Thyroid gland (tissue), 4 donors: Measurements from ENCODE around the gene ZBP1. TPM values are rescaled to one million over a fixed set of nuclear protein-coding genes. Genes with fewer than 3 reads are reported as not detected.

Source experiments
- DNase-seq, 2 donors: peaks; one replicate each; pipeline ENCODE4 v3.0.0-alpha.2; 2019
- H3K27ac ChIP-seq, 3 donors: fragments of 200-600 bp; sonication (generic); 1 replicate in 2 of 3; 2 replicates in 1 of 3; pipeline ENCODE4 v1.5.1; 2016 to 2019; ENCODE audit warnings: mild to moderate bottlenecking in 1 of 3, moderate library complexity in 1 of 3
- H3K27me3 ChIP-seq: fragments of 200-600 bp; sonication (generic); one replicate; pipeline ENCODE4 v1.5.1; 2019
- H3K36me3 ChIP-seq, 2 donors: fragments of 200-600 bp; sonication (generic); one replicate each; pipeline ENCODE4 v1.5.1; 2016 to 2019
- H3K4me1 ChIP-seq, 2 donors: fragments of 200-600 bp; sonication (generic); one replicate each; pipeline ENCODE4 v1.5.1; 2017 to 2019
- H3K4me3 ChIP-seq, 3 donors: fragments of 200-600 bp; sonication (generic); replicated peaks in 1 of 3; 1 replicate in 2 of 3; 2 replicates in 1 of 3; pipeline ENCODE4 v1.5.1; 2016; ENCODE audit warnings: mild to moderate bottlenecking in 1 of 3
- H3K9me3 ChIP-seq: fragments of 200-600 bp; sonication (generic); one replicate; pipeline ENCODE4 v1.5.1; 2017
- POLR2A ChIP-seq, 2 donors: fragments of 450-650 bp; IDR thresholded peaks; one replicate each; pipeline ENCODE4 v1.6.1; 2017; ENCODE audit warnings: antibody characterized with exemption in 2 of 2, mild to moderate bottlenecking in 2 of 2, moderate library complexity in 1 of 2
- WGBS, 2 donors: methylation state at CpG; one replicate each; pipeline ENCODE4 v1.1.5; 2017; 5-methylcytosine and 5-hydroxymethylcytosine counted together
- intact Hi-C: fragments of 100-400 bp; cut with DNase I; formaldehyde crosslinking; loops from one replicate; pipeline ENCODE4 v1.15.1; 2023
- total RNA-seq, 4 donors: library from RNA; depleted of rRNA; stranded (reverse); fragments of >200 nt; gene quantifications; one replicate each; pipeline ENCODE4 v1.2.3, GENCODE V29; 2016
- TF ChIP-seq, protein P1 (sequence below), 6 experiments: fragments of 200-600 bp in 3 of 6; fragments of 450-650 bp in 3 of 6; sonication (generic) in 3 of 6; IDR thresholded peaks; one replicate each; pipeline ENCODE4 v1.5.1; 2016 to 2019; ENCODE audit warnings: antibody characterized with exemption in 6 of 6, mild to moderate bottlenecking in 2 of 6, inconsistent platforms in 1 of 6, moderate library complexity in 1 of 6

The ZBP1 gene
- total RNA-seq, 4 donors from 2014 or later, result 0.33 to 1.5 (median 0.34) TPM; not detected in 1

DNA sequence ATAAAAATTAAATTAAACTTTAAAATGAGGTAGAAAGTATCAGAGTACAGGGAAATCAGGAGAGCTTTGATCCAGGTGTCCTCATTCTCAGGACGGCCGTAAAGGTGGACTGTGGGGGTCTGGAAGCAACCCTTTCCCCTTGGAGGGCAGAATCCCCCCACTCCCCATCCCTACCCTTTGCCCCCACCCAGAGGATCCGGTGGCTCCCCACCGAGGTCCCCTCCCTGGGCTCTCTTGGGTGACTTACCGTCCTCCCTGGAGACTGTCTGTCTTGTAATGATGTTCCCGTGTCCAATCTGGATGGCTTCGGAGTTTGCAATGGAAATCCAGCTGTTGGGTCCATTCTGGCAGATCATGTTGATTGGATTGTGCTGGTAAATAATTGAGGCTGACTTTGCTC, 7.3 kb downstream of the ZBP1 start:
- TF ChIP-seq, protein P1, sequence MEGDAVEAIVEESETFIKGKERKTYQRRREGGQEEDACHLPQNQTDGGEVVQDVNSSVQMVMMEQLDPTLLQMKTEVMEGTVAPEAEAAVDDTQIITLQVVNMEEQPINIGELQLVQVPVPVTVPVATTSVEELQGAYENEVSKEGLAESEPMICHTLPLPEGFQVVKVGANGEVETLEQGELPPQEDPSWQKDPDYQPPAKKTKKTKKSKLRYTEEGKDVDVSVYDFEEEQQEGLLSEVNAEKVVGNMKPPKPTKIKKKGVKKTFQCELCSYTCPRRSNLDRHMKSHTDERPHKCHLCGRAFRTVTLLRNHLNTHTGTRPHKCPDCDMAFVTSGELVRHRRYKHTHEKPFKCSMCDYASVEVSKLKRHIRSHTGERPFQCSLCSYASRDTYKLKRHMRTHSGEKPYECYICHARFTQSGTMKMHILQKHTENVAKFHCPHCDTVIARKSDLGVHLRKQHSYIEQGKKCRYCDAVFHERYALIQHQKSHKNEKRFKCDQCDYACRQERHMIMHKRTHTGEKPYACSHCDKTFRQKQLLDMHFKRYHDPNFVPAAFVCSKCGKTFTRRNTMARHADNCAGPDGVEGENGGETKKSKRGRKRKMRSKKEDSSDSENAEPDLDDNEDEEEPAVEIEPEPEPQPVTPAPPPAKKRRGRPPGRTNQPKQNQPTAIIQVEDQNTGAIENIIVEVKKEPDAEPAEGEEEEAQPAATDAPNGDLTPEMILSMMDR (IDR thresholded peaks at IDR 0.05), result no peak
- TF ChIP-seq POLR2A (IDR thresholded peaks at IDR 0.05), result no peak
- H3K27me3 ChIP-seq, result no peaks in the 10 kb centered on the region
- WGBS, 2 donors, result 87 to 89% methylated on average over 3 to 7 of the region's 7 CpGs
- no peak overlapping the region for H3K27ac ChIP-seq
- DNase-seq, result no peak
- peaks cover 0 to 2% of the 10 kb centered on the region in 2 donors for H3K4me1 ChIP-seq
- no peak overlapping the region for H3K4me3 ChIP-seq
- H3K36me3 ChIP-seq, result no peaks in the 10 kb centered on the region
- H3K9me3 ChIP-seq, result no peaks in the 10 kb centered on the region
- intact Hi-C loops, result no loop called here

DNA sequence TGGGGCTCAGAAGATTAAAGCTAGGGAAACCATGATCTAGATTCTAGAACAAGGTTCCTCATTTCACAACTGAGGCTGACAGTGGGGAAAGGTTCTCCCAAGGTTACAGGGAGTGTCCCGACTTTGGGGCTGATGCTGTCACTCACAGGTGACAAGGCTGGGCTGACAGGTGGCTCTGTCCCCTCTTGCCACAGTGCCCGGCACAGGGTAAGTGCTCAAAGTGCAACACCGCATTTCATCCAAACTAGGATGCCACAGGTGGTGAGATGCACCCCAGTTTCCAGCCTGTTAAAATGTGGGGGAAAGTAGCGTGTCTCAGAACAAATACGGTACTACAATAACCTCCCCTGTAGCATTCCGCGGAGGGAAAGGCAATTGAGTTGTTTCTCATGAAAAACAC, 7.8 kb downstream of the ZBP1 start:
- Histone ChIP-seq H3K4me3 (no peak overlapping the region), H3K36me3 (no peaks in the 10 kb centered on the region), H3K4me1 (no peaks in the 10 kb centered on the region), H3K27ac (no peak overlapping the region), H3K27me3 (no peaks in the 10 kb centered on the region), H3K9me3 (no peaks in the 10 kb centered on the region)
- TF ChIP-seq, protein P1 (IDR thresholded peaks at IDR 0.05), result no peak
- TF ChIP-seq POLR2A (IDR thresholded peaks at IDR 0.05), result no peak
- intact Hi-C loops, result no loop called here
- no peak for DNase-seq
- WGBS, 2 donors, result 82 to 92% methylated on average over 7 of the region's 7 CpGs

DNA sequence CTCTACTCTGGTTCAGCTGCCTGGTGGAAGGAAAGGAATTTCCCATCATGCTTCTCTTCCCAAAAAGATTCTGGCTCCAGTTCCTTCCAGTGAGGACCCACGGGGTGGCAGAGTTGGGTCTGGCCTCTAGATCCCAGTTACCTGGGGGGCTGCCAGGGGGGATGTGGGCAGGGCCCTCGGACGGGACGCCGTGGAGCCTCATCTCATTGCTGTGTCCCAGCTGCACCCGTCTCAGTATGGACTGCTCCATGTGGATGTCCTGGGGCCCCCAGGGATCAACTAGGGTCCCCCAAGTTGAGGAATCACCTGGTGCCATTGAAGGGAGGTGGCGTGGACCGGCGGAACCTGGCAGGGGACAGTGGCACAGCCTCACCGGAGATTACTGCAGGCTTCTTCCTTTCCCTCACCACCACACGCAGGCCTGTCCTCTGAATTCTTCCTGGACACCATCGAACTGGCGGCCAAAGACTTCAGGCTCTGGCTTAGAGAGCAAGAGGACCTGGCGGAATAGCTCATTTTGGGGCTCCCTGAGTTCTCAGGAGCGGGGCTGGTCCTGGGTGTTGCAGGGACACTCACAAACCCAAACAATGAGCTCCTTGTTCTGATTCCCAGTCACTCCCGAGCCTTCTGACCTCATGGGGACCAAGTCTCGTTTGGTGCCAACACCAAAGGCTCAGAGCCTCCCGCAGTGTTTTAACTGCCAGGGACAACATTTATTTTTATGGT, 8.5 kb downstream of the ZBP1 start:
- Histone ChIP-seq H3K27me3 (no peaks in the 10 kb centered on the region), H3K9me3 (no peaks in the 10 kb centered on the region), H3K4me1 (no peaks in the 10 kb centered on the region), H3K36me3 (no peaks in the 10 kb centered on the region), H3K27ac (no peak overlapping the region), H3K4me3 (no peak overlapping the region)
- no peak for DNase-seq
- no peak for TF ChIP-seq POLR2A (IDR thresholded peaks at IDR 0.05)
- TF ChIP-seq, protein P1 (IDR thresholded peaks at IDR 0.05), result no peak
- 83 to 84% methylated on average over 16 to 18 of the region's 18 CpGs for WGBS, 2 donors
- intact Hi-C loops, result no loop called here

DNA sequence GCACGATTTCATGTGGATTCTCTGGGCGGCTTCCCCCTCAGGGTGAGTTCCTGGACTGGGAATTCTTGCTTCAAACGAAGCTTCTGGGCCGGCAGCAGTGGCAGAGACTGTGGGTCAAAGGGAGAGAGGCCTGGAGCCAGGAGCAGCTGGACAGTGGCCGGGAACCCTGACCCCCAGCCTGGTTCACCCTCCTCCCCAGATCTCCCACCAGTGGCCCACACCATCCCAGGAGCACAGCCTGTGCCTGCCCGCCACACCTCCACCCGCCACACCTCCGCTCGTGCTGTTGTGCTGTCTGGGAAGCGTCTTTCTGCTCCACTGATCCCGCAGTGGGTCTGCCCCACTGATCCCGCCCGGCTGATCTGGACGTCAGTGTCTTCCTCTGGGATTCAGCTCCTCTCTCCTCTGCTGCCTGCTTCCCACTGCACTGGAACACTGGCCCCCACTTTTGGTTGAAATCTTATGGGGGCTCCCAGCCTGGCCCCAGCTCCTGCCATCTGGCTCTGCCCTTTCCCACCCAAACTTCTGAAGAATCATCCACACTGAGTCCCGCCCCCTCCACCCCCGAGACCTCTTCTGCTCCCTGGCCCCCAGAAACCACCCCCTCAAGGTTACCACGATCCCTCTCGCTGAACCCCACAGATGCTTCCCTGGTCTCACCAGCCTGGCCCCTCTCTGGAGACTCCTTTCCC, 9.8 kb downstream of the ZBP1 start:
- TF ChIP-seq, protein P1 (IDR thresholded peaks at IDR 0.05), result no peak
- TF ChIP-seq POLR2A (IDR thresholded peaks at IDR 0.05), result no peak
- H3K27ac ChIP-seq, result no peak overlapping the region
- no peaks in the 10 kb centered on the region for H3K27me3 ChIP-seq
- no peak overlapping the region for H3K4me3 ChIP-seq
- no peak for DNase-seq
- 50 to 53% methylated on average over 16 to 18 of the region's 18 CpGs for WGBS, 2 donors
- H3K4me1 ChIP-seq, result no peaks in the 10 kb centered on the region
- intact Hi-C loops, result no loop called here
- H3K9me3 ChIP-seq, result no peaks in the 10 kb centered on the region
- no peaks in the 10 kb centered on the region for H3K36me3 ChIP-seq

DNA sequence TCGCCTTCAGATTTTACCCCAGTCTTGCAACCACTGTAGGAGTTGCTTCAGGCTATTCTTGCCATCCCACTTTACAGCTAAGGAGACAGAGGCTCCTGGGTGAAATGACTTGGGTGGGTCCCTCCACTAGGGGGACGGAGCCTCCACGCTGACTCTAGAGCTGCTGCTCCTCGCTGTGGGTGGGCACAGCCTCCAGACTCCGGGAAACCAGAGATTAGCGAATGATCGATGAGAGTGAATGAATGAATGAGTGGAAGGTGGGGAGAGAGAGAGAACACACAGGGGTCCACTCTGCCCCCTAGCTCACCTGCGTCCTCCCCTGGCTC, 10.4 kb downstream of the ZBP1 start:
- intact Hi-C loops, result no loop called here
- 85 to 90% methylated on average over 8 of the region's 8 CpGs for WGBS, 2 donors
- Histone ChIP-seq H3K27me3 (no peaks in the 10 kb centered on the region), H3K4me1 (no peaks in the 10 kb centered on the region), H3K9me3 (no peaks in the 10 kb centered on the region), H3K4me3 (no peak overlapping the region), H3K27ac (no peak overlapping the region), H3K36me3 (no peaks in the 10 kb centered on the region)
- DNase-seq, result no peak
- TF ChIP-seq POLR2A (IDR thresholded peaks at IDR 0.05), result no peak
